OCI-M2 (cell line): ENCODE results near the gene FNDC3B.
"Not testable (repeated sequence)": the region's sequence is repeated elsewhere in the genome, so short reads cannot be mapped to it uniquely, and the experiment has no call there.

Source experiments
- DNase-seq: peaks from one replicate; lab custom pipeline; 2025; ENCODE audit not compliant: unreplicated experiment; lab: John Stamatoyannopoulos, UW

Gene FNDC3B

DNA sequence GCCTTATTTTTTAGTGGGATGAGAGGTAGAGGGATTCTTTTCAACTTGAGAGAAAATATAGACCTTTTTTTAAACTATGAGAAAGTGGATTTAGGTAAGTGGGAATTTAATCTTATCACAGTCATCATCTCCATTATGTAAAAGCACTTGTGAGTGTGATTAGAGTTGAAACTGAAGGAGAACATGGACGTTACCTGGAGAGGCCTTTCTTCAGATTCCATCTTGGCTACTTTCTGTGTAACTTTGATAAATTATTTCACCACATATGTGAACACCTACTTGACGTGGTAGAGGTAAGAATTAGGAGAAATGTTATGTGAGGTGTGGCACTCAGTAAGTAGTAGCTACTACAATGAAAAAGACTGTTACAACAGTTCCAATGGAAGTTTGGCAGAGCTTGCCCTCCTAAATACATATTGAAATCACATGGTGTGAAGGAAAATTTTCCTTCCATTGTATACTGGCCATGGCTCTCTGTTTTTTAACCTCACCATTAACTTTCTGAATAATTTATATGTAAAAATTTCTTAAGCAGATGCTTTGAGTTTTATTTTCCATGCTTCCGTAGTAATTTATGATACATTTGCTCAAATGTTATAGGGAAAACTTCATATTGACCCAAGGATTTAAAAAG lies 193.3 kb downstream of the FNDC3B start:
- DNase-seq, result no peak

DNA sequence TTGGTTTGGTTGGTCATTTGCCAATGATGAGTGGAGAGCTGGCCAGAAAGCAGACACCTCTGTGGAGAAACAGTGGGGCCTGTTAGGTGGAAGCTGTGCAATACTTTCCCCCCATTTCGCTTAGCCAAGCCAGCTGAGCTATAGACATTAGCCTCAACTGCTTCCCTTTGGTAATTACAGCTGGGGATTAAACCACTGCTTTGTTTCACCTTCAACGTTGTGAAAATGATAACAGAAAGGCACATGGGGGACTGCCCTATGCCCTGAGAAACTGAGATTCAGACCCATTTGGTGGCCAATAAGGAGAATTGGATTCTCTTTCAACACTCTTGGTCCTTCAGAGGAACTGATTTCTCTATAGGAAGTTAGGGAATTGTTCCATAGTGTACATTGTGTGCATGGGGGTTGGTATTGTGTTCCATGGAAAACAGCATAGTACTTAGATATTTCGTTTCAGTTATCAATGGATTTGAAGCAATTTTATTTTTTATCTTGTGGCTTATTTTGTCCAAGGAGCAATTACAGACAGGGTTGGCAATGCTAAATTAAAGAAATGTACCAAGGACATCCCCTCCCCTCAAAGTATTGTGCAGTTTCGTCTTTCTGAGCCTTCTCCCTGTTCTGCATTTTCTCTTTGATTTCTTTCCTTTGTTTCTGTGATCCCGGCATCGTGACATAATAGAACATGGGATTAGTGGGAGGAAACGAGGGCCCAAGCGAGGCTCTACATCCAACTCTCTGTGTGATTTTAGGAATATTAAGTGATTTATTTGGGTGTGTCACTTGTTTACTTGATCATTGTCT lies 194.3 kb downstream of the FNDC3B start:
- no peak for DNase-seq

DNA sequence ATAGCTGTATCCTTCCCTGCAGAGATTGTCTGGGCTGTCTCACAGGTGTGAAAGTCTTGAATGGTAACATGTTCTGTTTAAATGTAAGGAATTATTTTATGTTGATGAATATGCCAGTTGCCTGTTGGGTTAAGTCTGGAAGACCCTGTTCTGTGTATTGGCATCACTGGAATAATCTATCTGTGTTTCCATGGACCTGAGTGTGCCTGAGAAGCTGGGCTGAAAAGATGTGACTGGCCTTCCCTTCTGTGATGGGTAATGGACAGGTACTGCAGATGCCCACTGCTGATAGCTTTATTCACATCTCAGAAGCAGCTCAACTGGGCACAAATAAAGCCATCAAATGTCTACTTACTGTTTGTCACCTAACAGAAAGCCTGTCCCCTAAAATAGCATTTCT lies 196.3 kb downstream of the FNDC3B start:
- DNase-seq, result no peak

DNA sequence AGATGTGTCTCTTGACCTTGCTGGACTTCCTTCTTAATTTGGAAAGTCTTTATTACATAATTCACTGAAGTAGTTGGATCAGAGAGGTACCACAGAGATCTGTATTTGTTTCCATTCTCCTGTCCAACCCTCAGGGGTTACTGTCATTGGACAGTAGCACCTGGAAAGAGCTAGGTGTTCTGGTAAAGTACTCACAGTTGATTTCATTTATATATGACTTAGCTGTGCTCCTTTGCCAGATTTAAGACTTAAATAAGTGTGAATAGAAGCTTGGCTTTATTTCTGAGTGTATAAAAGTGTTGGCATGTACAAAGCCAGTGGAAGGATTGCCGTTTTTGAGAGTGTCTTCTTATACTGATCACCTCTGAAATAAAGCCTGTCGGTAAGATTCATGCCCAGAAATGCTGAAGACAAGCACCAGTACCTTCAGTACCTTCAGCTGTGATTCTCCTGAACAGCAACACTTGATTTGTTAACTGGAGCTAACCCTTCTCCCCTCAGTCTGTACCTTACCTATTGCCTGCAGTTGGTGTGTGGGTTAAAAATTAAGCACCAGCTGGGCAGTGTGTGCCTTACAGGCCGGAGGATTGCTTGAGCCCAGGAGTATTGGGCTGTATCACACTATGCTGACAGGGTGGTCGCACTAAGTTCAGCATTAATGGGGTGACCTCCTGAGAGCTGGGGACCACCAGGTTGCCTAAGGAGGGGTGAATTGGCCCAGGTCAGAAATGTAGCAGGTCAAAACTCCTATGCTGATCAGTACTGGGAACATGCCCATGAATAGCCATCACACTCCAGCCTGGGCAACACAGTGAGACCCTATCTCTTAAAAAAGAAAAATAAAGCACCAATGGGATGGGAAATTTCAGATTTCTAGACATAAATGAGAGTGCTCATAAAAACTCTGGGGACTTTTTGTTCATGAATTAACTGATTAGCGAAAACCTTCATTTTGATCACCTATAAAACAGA lies 197.7 kb downstream of the FNDC3B start:
- no peak for DNase-seq

DNA sequence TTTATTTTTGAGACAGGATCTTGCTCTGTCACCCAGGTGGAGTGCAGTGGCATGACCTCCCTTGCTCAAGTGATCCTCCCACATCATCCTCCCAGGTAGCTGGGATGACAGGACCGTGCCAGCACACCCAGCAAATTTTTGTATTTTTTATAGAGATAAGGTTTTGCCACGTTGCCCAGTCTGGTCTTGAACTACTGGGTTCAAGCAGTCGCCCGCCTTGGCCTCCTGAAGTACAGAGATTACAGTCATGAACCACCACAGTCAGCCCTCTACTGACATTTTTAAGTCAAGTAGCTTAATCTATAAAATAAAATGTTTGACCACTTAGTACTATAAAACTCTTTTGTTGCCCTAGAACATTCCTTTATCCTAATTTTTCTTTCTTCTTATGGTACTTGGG lies 198.8 kb downstream of the FNDC3B start:
- DNase-seq, result no peak

DNA sequence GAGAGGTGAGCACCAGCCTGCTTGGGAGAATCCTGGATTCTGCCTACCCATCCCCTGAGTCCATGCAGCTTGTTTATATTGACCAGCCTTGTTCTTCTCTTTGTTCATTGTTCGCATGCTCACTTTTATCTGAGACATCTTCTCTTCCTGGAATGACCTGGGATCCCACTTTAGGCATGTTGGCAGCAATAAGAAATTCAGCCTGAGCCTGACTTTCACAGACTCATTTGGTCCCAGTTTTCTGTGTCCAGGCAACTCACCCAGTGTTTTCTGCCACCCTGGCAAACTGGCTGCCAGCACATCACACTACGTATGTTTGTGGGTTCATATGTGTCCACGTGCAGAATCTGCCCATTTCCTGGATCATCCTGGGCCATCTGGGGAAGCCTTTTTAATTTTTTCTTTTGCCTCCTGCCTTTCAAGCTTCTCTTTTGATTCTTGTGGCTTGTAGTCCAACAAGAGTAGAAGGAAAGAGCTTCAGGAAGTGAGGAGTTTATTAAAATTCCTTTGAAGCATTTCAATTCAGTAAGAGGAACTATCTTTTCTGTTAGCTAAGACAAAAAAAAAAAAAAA lies 199.9 kb downstream of the FNDC3B start:
- no peak for DNase-seq

DNA sequence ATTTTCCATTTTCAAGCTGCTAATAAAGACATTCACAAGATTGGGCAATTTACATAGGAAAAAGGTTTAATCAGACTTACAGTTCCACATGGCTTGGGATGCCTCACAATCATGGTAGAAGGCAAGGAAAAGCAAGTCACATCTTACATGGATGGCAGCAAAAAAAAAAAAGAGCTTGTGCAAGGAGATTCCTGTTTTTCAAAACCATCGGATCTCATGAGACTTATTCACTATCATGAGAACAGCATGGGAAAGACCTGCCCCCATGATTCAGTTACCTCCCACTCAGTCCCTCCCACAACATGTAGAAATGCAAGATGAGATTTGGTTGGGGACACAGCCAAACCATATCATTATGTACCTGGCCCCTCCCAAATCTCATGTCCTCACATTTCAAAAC lies 202.0 kb downstream of the FNDC3B start:
- no peak for DNase-seq

DNA sequence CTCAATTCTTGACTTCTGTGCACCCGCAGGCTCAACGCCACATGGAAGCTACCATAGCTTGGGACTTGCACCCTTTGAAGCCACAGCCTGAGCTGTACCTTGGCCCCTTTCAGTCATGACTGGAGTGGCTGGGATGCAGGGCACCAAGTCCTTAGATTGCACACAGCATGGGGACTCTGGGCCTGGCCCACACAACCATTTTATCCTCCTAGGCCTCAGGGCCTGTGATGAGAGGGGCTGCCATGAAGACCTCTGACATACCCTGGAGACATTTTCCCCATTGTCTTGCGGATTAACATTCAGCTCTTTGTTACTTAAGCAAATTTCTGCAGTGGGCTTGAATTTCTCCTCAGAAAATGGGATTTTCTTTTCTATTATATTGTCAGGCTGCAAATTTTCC lies 203.1 kb downstream of the FNDC3B start:
- DNase-seq, result not testable (repeated sequence)

DNA sequence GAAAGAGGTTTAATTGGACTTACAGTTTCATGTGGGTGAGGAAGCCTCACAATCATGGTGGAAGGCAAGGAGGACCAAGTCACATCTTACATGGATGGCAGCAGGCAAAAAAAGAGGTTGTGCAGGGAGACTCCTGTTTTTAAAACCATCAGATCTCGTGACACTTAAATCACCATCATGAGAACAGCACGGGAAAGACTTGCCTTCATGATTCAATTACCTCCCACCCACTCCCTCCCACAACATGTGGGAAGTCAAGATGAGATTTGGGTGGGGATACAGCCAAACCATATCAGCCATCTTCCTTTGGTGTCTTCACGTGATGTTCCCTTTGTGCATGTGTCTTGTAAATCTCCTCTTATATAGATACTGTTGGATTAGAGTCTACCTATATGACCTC lies 204.0 kb downstream of the FNDC3B start:
- DNase-seq, result not testable (repeated sequence)

DNA sequence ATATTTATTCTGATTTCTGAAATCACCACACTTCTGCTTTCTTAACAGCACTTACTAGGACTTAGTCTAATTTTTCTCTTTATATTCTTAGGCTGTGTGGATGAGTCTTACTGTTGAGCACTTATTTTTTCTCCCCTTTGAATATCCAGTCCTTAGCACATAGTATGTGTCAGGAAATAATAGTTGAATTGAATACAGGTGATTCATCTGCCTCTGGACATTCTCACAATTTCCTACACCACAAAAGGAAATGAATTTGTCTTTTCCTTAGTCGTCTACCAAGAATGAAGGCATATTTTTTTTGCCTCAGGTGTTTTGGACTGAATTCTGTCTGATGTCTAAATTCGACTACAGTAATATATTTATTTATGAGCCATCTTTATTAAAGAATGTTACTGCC lies 204.6 kb downstream of the FNDC3B start:
- no peak for DNase-seq

DNA sequence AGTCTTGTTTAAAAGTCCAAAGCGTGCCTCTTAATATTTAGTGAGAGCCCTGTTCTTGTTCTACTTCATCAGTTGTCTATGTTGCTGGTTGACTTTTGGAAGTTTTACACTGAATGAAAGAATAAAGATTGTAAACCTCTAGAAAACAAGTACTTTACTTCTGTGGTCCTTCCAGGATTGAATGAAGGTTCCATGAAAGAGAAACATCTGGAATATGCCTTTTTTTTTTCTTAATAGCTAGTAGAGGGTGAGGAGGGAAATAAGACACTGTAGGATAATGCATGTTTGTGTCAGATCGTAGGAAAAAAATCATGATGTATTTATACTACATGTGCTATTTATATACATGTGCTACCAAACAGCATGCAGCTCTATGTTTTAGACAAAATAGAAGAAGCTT lies 205.9 kb downstream of the FNDC3B start:
- DNase-seq, result no peak

DNA sequence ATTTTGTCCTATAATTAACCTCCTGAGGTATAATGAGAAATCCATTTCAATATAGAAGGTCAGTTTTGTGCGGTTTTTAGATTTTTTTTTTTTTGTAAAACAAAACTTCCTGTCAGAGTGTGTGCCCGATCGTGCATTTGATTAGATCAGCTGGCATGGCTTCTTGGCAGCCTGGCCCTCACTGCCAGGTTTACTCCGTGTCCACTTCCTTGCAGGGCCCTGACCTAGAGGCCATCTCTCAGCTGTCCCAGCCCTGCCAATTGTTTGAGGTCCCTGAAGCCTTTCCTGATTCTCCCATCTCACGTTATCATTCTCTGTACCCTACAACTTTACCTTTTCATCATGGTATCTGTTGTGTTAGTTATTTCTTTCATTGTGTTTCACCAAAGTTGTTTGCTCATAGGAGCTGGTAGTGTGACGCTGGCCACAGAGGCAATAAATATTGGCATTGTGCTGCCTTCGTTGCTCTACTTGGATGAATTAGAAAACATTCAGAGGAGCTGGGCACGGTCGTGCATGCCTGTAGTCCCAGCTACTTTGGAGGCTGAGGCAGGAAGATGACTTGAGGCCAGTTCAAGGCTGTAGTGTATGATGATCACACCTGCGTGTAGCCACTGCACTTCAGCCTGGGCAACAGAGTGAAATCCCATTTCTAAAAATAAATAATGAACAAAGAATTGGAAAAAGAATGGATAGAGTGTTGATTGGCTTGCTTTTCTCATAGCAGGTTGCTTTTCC lies 206.9 kb downstream of the FNDC3B start:
- DNase-seq, result no peak

DNA sequence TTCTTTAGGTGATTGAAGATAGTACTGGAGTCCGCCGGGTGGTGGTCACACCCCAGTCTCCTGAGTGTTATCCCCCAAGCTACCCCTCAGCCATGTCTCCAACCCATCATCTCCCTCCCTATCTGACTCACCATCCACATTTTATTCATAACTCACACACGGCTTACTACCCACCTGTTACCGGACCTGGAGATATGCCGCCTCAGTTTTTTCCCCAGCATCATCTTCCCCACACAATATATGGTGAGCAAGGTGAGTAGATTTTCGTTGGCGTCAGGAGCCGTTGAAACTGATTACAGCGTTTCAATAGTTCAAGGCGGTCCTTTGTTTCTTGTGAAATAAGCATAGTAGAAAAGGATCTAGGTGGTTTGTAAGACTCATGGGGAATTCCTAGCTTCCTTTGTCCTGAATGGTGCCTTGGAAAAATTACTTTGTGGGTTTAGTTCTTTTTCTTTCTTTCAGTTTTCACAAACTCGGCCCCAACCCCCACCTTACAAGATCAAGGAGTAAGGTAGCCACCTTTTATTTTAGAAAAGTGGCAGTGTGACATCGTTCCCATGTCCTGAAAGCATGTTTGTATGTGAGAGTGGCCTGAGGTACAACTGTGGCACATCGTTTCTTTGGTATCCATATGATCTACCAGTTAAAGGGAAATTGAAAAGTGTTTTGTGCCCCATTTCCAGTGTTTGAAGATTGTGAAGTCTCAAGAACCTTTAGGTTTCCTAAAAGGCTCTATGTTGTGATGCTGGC lies 208.3 kb downstream of the FNDC3B start:
- no peak for DNase-seq

DNA sequence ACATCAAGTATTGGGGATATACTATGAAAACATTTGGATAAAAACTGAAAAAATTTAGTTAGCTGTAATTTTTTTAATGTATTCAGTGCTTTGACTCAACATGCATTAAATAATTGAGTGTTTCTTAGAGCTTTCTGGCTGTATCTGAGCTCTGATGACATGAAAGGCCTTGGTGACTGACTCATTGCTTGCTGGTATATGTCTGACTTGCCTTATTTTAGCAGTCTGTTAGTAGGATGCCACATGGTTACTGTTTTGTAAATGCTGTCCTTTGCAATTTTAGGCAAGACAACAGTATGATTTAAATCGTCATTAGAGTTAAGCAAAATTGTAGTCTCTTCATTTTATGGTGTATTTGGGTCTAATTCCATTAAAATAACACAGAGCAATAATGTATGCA lies 209.7 kb downstream of the FNDC3B start:
- no peak for DNase-seq

DNA sequence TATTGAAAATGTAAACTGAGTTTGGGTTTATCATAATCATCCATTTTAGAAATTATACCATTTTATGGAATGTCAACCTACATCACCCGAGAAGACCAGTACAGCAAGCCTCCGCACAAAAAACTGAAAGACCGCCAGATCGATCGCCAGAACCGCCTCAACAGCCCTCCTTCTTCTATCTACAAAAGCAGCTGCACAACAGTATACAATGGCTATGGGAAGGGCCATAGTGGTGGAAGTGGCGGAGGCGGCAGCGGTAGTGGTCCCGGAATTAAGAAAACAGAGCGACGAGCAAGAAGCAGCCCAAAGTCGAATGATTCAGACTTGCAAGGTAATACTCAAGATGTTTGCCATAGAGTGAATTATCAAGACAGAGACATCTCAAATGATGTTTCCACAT lies 211.8 kb downstream of the FNDC3B start:
- DNase-seq, result no peak

DNA sequence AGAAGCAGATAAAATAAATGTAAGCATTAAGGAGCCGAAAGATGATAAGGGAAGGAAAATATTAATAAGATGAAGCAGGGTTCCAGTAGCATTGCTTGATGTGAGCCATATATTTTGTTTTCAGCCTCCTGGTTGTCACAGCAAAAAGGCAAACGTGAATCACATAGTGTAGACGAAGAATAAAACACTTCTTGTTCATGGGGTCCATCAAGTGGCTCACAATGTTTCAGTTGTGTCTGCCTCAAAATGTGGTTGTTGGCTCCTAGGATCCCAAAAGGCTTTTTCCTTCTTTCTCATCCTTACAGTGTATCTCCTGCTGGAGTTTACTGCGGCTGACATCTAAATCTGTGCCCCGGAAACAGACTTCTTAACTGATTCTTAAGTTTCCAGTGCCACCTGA lies 213.8 kb downstream of the FNDC3B start:
- no peak for DNase-seq

DNA sequence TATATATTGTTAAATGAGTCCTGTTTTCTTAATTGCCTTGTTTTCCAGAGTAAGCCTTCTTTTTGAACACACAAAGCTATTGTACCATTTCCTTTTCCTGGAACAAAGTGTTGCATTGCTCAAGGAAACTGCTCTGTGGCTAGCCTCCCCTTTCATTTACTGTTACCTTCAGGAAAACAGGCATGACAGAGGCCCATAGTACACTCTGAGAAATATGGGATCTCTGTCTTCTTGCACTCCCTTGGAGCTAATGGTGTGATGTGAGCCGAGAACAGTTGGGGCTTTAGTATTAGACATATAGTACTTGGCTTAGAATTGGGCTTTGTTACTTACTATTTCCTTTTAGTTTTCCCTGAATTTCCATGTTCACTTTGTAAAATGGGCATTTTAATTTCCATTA lies 215.2 kb downstream of the FNDC3B start:
- DNase-seq, result no peak

DNA sequence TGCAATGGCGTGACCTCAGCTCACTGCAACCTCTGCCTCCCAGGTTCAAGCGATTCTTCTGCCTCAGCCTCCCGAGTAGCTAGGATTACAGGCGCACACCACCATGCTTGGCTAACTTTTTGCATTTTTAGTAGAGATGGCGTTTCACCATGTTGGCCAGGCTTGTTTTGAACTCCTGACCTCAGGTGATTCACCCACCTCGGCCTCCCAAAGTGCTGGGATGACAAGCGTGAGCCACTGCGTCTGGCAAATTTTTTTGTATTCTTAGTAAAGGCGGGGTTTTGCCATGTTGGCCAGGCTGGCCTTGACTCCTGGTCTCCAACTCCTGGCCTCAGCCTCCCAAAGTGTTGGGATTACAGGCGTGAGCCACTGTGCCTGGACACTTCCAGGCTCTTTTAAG lies 215.9 kb downstream of the FNDC3B start:
- DNase-seq, result not testable (repeated sequence)

DNA sequence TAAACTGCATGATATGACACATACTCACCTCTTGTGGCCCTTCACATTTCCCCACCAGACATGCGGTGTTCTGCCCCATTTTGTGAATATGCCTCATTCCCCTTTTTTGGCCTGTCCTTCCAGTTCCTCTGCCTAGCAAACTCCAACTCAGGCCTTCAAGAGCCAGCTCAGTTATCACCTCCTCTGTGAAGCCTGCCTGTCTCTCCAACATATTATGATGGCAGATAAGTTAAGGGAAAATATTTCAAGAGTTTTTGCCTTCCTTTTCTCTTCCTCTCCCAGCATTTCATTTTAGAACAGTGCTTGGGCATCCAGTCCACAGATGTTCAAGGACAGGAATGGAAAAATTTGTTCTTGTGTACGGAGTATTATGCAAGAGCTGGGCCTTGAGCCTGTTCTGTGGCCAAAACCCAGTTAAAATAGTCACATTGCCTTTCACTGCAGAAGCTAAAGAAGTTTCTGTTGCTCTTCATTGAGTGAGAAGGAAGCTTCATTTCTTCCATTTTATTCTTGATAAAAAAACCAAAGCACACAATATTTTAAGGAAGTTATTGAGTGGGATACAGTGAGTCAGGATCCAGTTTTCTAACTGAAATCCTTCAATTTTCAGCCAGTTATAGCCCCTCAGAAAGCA lies 216.8 kb downstream of the FNDC3B start:
- no peak for DNase-seq
